ENCODE measurements around the gene ITPK1. TPM values are rescaled to one million over a fixed set of nuclear protein-coding genes. Genes with fewer than 3 reads are reported as not detected.

Gene ITPK1
- total RNA-seq, 3 donors from 2014 or later (not counting 1 experiment from before 2014, with no cell fraction given), result 73.2 to 74.8 (median 74.4) TPM

GRCh38 chr14:93073910-93074769, 41.6 kb downstream of the ITPK1 start:
- no peak overlapping the region for H3K4me3 ChIP-seq (ENCODE audit: low read length)
- H3K4me1 ChIP-seq (ENCODE audit: control insufficient read depth, insufficient read depth, low read length), result peaks cover 62% of the 10 kb centered on the region
- H3K4me1 Mint-ChIP-seq, result peaks cover 54 to 68% of the 10 kb centered on the region in 2 donors
- intact Hi-C loops (cut with micrococcal nuclease), result loop anchor here (2.0 kb wide), 2 partner anchors 37 to 41 kb away; partner anchors contain the start of gene ITPK1
- no peaks in the 10 kb centered on the region for H3K36me3 Mint-ChIP-seq
- H3K27ac Mint-ChIP-seq, result peak overlapping the region; percentile 91 to 95
- peak; percentile 71 to 74 (median 72) for ATAC-seq
- no peaks in the 10 kb centered on the region for H3K36me3 ChIP-seq (ENCODE audit: control insufficient read depth, insufficient read depth, low read length)
- DNase-seq, result peak; percentile 23 to 37
- no peaks in the 10 kb centered on the region for H3K27me3 Mint-ChIP-seq (ENCODE audit: low read depth in 2 of 2)
- no peaks in the 10 kb centered on the region for H3K9me3 ChIP-seq (ENCODE audit: control insufficient read depth, insufficient read depth, low read length)
- peak overlapping the region; percentile 65 for H3K4me3 Mint-ChIP-seq
- TF ChIP-seq CTCF (IDR thresholded peaks at IDR 0.05), result no peak
- H3K27ac ChIP-seq (ENCODE audit: low read length), result peak overlapping the region; percentile 83
- no peaks in the 10 kb centered on the region for H3K9me3 Mint-ChIP-seq
- H3K27me3 ChIP-seq (ENCODE audit: control insufficient read depth, insufficient read depth, low read length), result no peaks in the 10 kb centered on the region
- WGBS (ENCODE audit: insufficient coverage), result 10% methylated on average over 18 of the region's 19 CpGs

GRCh38 chr14:93073358-93073707, 42.4 kb downstream of the ITPK1 start:
- Histone ChIP-seq H3K27ac (ENCODE audit: low read length) (peak overlapping the region; percentile 83), H3K4me3 (ENCODE audit: low read length) (no peak overlapping the region), H3K27me3 (ENCODE audit: control insufficient read depth, insufficient read depth, low read length) (no peaks in the 10 kb centered on the region), H3K36me3 (ENCODE audit: control insufficient read depth, insufficient read depth, low read length) (no peaks in the 10 kb centered on the region), H3K9me3 (ENCODE audit: control insufficient read depth, insufficient read depth, low read length) (no peaks in the 10 kb centered on the region), H3K4me1 (ENCODE audit: control insufficient read depth, insufficient read depth, low read length) (peaks cover 54% of the 10 kb centered on the region)
- H3K27me3 Mint-ChIP-seq (ENCODE audit: low read depth in 2 of 2), result no peaks in the 10 kb centered on the region
- H3K36me3 Mint-ChIP-seq, result no peaks in the 10 kb centered on the region
- 14% methylated on average over 4 of the region's 4 CpGs for WGBS (ENCODE audit: insufficient coverage)
- TF ChIP-seq CTCF (IDR thresholded peaks at IDR 0.05), result no peak
- intact Hi-C loops (cut with micrococcal nuclease), result no loop called here
- peaks cover 49 to 68% of the 10 kb centered on the region in 2 donors for H3K4me1 Mint-ChIP-seq
- H3K27ac Mint-ChIP-seq, result peak overlapping the region; percentile 91 to 95
- peak overlapping the region; percentile 65 for H3K4me3 Mint-ChIP-seq
- no peaks in the 10 kb centered on the region for H3K9me3 Mint-ChIP-seq
- peak in 1 of 3 donors; percentile 28 for ATAC-seq
- no peak for DNase-seq

GRCh38 chr14:93072659-93073357, 42.9 kb downstream of the ITPK1 start:
- Mint-ChIP-seq H3K27ac (peak overlapping the region; percentile 91 to 95), H3K9me3 (no peaks in the 10 kb centered on the region), H3K4me1 (peaks cover 49 to 68% of the 10 kb centered on the region in 2 donors), H3K27me3 (ENCODE audit: low read depth in 2 of 2) (no peaks in the 10 kb centered on the region), H3K4me3 (peak overlapping the region; percentile 65), H3K36me3 (no peaks in the 10 kb centered on the region)
- no peak for DNase-seq
- Histone ChIP-seq H3K9me3 (ENCODE audit: control insufficient read depth, insufficient read depth, low read length) (no peaks in the 10 kb centered on the region), H3K36me3 (ENCODE audit: control insufficient read depth, insufficient read depth, low read length) (no peaks in the 10 kb centered on the region), H3K4me3 (ENCODE audit: low read length) (no peak overlapping the region), H3K27ac (ENCODE audit: low read length) (peak overlapping the region; percentile 83), H3K4me1 (ENCODE audit: control insufficient read depth, insufficient read depth, low read length) (peaks cover 51% of the 10 kb centered on the region), H3K27me3 (ENCODE audit: control insufficient read depth, insufficient read depth, low read length) (no peaks in the 10 kb centered on the region)
- WGBS (ENCODE audit: insufficient coverage), result 58% methylated on average over 11 of the region's 12 CpGs
- ATAC-seq, result peak in 2 of 3 donors; percentile 13 to 26
- no peak for TF ChIP-seq CTCF (IDR thresholded peaks at IDR 0.05)
- intact Hi-C loops (cut with micrococcal nuclease), result no loop called here
